Measurements from ENCODE around the gene CCDC158. TPM values are rescaled to one million over a fixed set of nuclear protein-coding genes. Genes with fewer than 3 reads are reported as not detected.

The CCDC158 gene
- total RNA-seq, 4 donors from 2014 or later = 0.32 to 0.75 (median 0.48) TPM; not detected in 1

DNA sequence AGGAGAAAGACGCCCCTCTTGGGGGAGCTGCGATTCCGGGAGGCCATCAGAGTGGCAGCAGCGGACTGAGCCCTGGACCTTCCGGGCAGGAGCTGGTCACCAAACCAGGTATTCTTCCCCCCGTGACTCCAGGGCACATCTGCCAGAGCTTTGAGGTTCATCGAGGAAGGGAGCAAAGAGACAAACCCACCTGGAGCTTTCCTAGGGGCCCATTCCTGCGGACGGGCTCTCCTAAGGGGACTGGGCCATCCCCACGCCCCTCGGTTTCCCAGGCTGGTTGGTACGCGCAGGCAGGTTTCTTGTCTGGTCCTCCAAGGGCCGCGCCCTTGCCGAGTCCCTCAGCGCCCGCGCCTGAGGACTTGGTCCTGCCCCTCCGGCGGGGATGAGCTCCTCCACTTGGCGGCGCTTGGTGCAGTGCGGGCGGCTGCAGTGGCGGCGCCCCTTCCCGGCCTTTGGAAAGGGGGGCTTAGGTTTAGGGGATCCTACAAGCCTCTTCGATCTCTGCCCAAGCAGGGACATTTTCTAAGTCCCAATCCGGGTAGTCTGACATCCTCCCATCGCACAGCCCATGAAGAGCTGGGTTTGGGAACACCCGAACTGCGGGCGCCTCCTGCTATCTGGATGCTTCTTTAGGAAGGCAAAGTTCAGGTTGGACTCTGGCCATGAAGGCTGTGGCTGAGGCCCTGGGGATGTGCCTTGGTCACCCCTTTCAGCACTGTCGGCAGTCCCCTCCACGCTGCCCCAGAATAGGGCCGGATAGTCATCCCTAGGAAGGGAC lies 113.9 kb downstream of the CCDC158 start:
- ATAC-seq (ENCODE audit: low FRiP score) (peak; percentile 59), DNase-seq (ENCODE audit: low spot score) (no peak)
- TF ChIP-seq CTCF (IDR thresholded peaks at IDR 0.05) = no peak

- TF ChIP-seq CTCF (IDR thresholded peaks at IDR 0.05) = no peak
- peak; percentile 88 for ATAC-seq (ENCODE audit: low FRiP score)
- no peak for DNase-seq (ENCODE audit: low spot score)
Observed at GRCh38 chr4:76305971-76306881, 114.7 kb downstream of the CCDC158 start, which contains the start of gene STBD1. TSS of gene STBD1 (plus strand) at chr4:76306733. CDS start at chr4:76306770, 37 bp downstream.

DNA sequence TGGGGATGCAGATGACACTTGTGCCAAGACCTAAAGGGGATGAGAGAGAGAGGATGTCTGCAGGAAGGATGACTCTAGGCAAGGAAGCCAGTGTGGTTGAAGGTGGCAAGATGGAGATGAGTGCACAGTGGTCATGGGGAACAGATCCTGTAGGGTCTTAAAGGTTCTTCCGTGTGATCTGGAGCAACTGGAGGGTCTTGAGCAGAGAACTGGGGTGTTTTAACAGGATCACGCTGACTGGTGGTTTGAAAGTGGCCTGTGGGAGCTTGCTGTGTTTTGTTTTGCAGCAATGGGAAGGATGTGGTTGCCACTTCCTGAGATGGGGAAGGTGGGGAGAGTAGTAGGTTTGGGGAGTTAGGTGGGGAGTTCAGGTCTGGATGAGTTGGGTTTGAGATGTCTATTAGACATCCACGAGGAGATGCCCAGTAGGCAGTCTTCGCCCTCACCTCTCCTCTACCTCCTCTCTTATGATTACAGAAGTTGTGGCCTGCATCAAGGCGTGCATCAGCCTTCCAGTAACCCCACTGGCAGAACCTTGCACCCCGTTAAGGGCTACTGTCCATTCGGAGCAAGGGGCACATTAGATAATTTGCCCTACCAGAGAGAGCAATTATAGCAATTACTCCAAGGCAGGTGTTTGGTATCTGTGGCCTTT lies 115.8 kb downstream of the CCDC158 start:
- DNase-seq (ENCODE audit: low spot score) (no peak), ATAC-seq (ENCODE audit: low FRiP score) (no peak)
- TF ChIP-seq CTCF (IDR thresholded peaks at IDR 0.05) = no peak

DNA sequence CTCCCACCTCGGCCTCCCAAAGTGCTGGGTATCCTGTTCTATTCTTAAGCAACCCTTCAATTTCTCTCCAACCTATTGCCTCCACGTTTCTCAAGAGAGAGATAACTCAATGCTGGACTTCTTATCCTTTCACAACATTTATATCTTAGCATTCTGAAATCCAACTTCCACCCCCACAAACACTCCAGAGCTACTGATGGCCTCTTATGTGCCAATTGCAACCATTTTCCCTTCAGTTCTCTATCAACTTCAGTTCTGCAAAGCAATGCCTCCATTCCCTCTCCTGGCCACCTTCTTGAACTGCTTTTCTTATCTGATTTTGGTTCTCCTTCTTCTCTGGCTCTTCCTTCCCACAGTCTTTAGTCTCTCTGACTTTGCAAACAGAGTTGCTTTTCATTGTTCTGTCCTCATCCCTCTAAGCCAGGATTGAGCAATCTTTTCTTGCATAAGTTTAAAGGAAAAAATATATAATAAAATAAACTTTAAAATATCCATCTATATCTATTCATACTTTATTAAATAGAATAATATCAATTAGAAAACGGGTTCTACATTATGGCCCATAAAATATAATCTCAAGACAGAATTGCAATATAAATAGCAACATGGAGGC lies 118.0 kb downstream of the CCDC158 start:
- no peak for TF ChIP-seq CTCF (IDR thresholded peaks at IDR 0.05)
- DNase-seq (ENCODE audit: low spot score) (no peak), ATAC-seq (ENCODE audit: low FRiP score) (no peak)

DNA sequence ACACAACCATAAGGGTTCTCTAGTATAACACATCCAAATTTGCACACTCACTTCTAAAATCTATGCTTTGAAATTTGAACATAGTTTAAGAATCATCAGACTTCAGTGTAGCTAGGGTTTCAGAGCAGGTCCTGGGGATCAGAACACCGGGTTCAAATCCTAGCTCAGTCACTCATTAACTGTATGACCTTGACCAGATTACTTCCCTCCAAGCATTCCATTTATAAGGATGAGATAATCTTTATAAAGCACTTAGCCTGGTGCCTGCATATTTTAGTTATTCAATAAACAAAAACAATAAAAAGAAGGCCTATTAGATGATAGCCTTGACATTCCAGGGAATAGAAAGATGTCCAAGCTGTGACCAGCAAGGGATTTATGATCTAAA lies 119.2 kb downstream of the CCDC158 start:
- DNase-seq (ENCODE audit: low spot score) = no peak
- TF ChIP-seq CTCF (IDR thresholded peaks at IDR 0.05) = no peak
- ATAC-seq (ENCODE audit: low FRiP score) = no peak

DNA sequence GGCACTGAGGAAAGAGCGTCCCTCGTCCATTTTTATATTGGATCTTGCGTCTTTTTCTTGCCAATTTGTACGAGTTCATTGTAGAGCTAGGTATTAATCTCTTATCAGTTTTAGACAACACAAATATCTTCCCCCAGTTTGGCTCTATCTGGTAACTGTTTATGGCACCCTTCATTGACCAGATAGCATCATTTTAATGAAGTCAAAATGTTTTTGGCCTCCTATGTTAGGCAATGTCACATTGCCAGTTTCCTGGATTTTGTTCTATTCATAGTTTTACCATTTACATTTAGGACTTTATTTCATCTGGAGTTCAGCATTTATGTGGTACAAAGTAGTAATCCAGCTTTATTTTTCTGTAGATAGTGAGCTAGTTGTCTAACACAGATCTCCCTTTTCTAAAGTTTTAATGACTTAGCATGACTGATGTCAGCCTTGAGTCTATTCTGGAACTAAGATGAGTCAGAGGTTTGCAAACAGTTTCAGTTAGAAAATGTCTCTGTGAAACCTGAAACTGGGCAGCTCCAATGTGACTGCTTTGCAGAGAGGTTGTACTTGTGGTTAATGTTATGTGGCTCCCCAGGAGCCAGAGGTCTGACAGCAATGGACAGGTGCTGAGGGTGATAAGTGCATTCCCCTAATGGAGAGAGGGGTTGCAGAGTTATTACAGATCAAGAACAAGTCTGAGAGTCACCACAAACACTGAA lies 119.7 kb downstream of the CCDC158 start:
- ATAC-seq (ENCODE audit: low FRiP score) (no peak), DNase-seq (ENCODE audit: low spot score) (no peak)
- TF ChIP-seq CTCF (IDR thresholded peaks at IDR 0.05) = no peak
